H7 (cell line): Measurements from ENCODE around the gene MYL5. TPM values are rescaled to one million over a fixed set of nuclear protein-coding genes. Genes with fewer than 3 reads are reported as not detected.

Source experiments
- DNase-seq: peaks from one replicate; pipeline ENCODE4 v3.0.0; 2012
- H3K27me3 ChIP-seq: 2 replicates; pipeline ENCODE4 v1.6.0; 2011; ENCODE audit warnings: mild to moderate bottlenecking, low read length; ENCODE audit not compliant: control insufficient read depth, insufficient read depth
- H3K36me3 ChIP-seq: replicated peaks from 2 replicates; pipeline ENCODE4 v1.5.1; 2011; ENCODE audit warnings: low read length; ENCODE audit not compliant: control insufficient read depth, insufficient read depth
- H3K4me3 ChIP-seq: 2 replicates; pipeline ENCODE4 v1.5.1; 2011; ENCODE audit warnings: low read depth, mild to moderate bottlenecking, control low read depth, low read length, moderate library complexity; ENCODE audit not compliant: insufficient read depth
- total RNA-seq: library from RNA; depleted of rRNA; stranded (reverse); fragments of >200 nt; shearing (Covaris generic); gene quantifications from 2 replicates; pipeline ENCODE4 v1.2.3, GENCODE V29; 2014; rRNA removed

The MYL5 gene
- total RNA-seq, result 12.6 and 18.2 TPM in 2 replicates

GRCh38 chr4:674172-675035, at the start of gene MYL5, which contains the start of gene ATP5ME:
TSS of gene MYL5 (plus strand) at chr4:674542. CDS start at chr4:678027, 3,485 bp downstream.
TSS of gene ATP5ME (minus strand) at chr4:674276. CDS start at chr4:674247, 29 bp downstream.
- DNase-seq, result peak; percentile 100
- H3K4me3 ChIP-seq, result peak within 1 kb of the TSS; percentile 92
- no peaks in the 10 kb centered on the region; the same call in 1 of the 2 replicates for H3K27me3 ChIP-seq
- peaks cover 14% of the 10 kb centered on the region for H3K36me3 ChIP-seq

GRCh38 chr4:624705-625590, 49.4 kb upstream of the MYL5 start, which contains the start of gene PDE6B:
TSS of gene PDE6B (plus strand) at chr4:625573. CDS start at chr4:625627, 54 bp downstream.
- Histone ChIP-seq H3K4me3 (no peak within 1 kb of the TSS), H3K36me3 (no peaks in the 10 kb centered on the region), H3K27me3 (no peaks in the 10 kb centered on the region)
- DNase-seq, result peak; percentile 89

- no peak for DNase-seq
- Histone ChIP-seq H3K36me3 (no peaks in the 10 kb centered on the region), H3K27me3 (no peaks in the 10 kb centered on the region), H3K4me3 (no peak overlapping the region)
Measured at GRCh38 chr4:625631-626161, 48.6 kb upstream of the MYL5 start.

GRCh38 chr4:626201-627091, 47.9 kb upstream of the MYL5 start:
- DNase-seq, result peak; percentile 58
- Histone ChIP-seq H3K36me3 (no peaks in the 10 kb centered on the region), H3K27me3 (no peaks in the 10 kb centered on the region), H3K4me3 (no peak overlapping the region)

GRCh38 chr4:627347-628125, 46.8 kb upstream of the MYL5 start:
- DNase-seq, result peak; percentile 50

GRCh38 chr4:628311-628741, 46.0 kb upstream of the MYL5 start:
- H3K4me3 ChIP-seq, result no peak overlapping the region
- peak; percentile 59 for DNase-seq
- H3K27me3 ChIP-seq, result no peaks in the 10 kb centered on the region
- no peaks in the 10 kb centered on the region for H3K36me3 ChIP-seq

More at GRCh38 chr4:627347-628125, 46.8 kb upstream of the MYL5 start:
- Histone ChIP-seq H3K36me3 (no peaks in the 10 kb centered on the region), H3K27me3 (no peaks in the 10 kb centered on the region), H3K4me3 (no peak overlapping the region)

- DNase-seq, result peak; percentile 52
- Histone ChIP-seq H3K36me3 (no peaks in the 10 kb centered on the region), H3K4me3 (no peak overlapping the region), H3K27me3 (no peaks in the 10 kb centered on the region)
Measured at GRCh38 chr4:628821-629635, 45.3 kb upstream of the MYL5 start.

- no peaks in the 10 kb centered on the region for H3K27me3 ChIP-seq
- H3K4me3 ChIP-seq, result no peak overlapping the region
- H3K36me3 ChIP-seq, result no peaks in the 10 kb centered on the region
- no peak for DNase-seq
Measured at GRCh38 chr4:629636-629914, 44.8 kb upstream of the MYL5 start.

GRCh38 chr4:629915-630641, 44.3 kb upstream of the MYL5 start:
- Histone ChIP-seq H3K4me3 (no peak overlapping the region), H3K27me3 (no peaks in the 10 kb centered on the region), H3K36me3 (no peaks in the 10 kb centered on the region)
- peak; percentile 64 for DNase-seq

- Histone ChIP-seq H3K27me3 (no peaks in the 10 kb centered on the region), H3K36me3 (no peaks in the 10 kb centered on the region), H3K4me3 (no peak overlapping the region)
- peak; percentile 38 for DNase-seq
Measured at GRCh38 chr4:630656-631055, 43.7 kb upstream of the MYL5 start.

- DNase-seq, result peak; percentile 17
- H3K36me3 ChIP-seq, result no peaks in the 10 kb centered on the region
Measured at GRCh38 chr4:632196-632790, 42.0 kb upstream of the MYL5 start.

GRCh38 chr4:632926-633325, 41.4 kb upstream of the MYL5 start:
- Histone ChIP-seq H3K4me3 (no peak overlapping the region), H3K36me3 (no peaks in the 10 kb centered on the region), H3K27me3 (no peaks in the 10 kb centered on the region)
- DNase-seq, result peak; percentile 34

More at GRCh38 chr4:632196-632790, 42.0 kb upstream of the MYL5 start:
- no peaks in the 10 kb centered on the region for H3K27me3 ChIP-seq
- H3K4me3 ChIP-seq, result no peak overlapping the region
